HepG2 (cell line): ENCODE results near the gene NRG3. TPM values are rescaled to one million over a fixed set of nuclear protein-coding genes. Genes with fewer than 3 reads are reported as not detected.

Experiments used
- ATAC-seq: fragments of 200-7000 bp; cut with Tn5 transposase; 3 replicates; pipeline ENCODE4 v1.9.1; 2020; ENCODE audit warnings: mild to moderate bottlenecking, moderate library complexity
- BruUV-seq: library from RNA; stranded (reverse); fragments of 400-500 nt; replicated peaks from 2 replicates; lab custom pipeline; 2021; lab: Mats Ljungman, UMichigan
- CTCF ChIA-PET: fragments of 300-600 bp; formaldehyde crosslinking; extraction: SDS; loops from one replicate; lab custom pipeline; 2021; ENCODE audit warnings: low total read pairs, inconsistent platforms, low intra/inter-chr PET ratio; lab: Yijun Ruan, JAX
- POLR2A ChIA-PET: fragments of 350-600 bp; sonication (Branson Sonifier 250); formaldehyde crosslinking; loops from one replicate; lab custom pipeline; 2020; ENCODE audit warnings: antibody characterized with exemption, inconsistent platforms; lab: Yijun Ruan, JAX
- DNase-seq: peaks from one replicate; pipeline ENCODE4 v3.0.0-alpha.2; 2015; ENCODE audit warnings: low spot score
- FAIRE-seq: peaks from 3 replicates; lab custom pipeline; 2011; peaks lifted over from hg19 to GRCh38; lab: Jason Lieb, UNC
- H2AFZ ChIP-seq: one replicate; pipeline ENCODE4 v1.6.1; 2011; ENCODE audit warnings: low read length, inconsistent platforms
- H3K27ac ChIP-seq: fragments of 300-600 bp; 3 replicates; pipeline ENCODE4 v1.8.0; 2011; ENCODE audit warnings: mixed run types, mild to moderate bottlenecking, mixed read lengths, low read length, inconsistent platforms; ENCODE audit not compliant: insufficient read depth; ENCODE audit errors: extremely low read length
- H3K27me3 ChIP-seq, 2 experiments: fragments of 200-600 bp in 1 of 2; 2 replicates in 1 of 2; 3 replicates in 1 of 2; pipeline versions ENCODE4 v1.6.0 to v1.8.0; 2011; ENCODE audit warnings: low read length in 2 of 2, mild to moderate bottlenecking in 2 of 2, moderate library complexity in 2 of 2, inconsistent platforms in 1 of 2; ENCODE audit not compliant: insufficient read depth in 2 of 2, control insufficient read depth in 1 of 2
- H3K36me3 ChIP-seq, 2 experiments: fragments of 200-600 bp in 1 of 2; replicated peaks in 1 of 2; 2 replicates in 1 of 2; 3 replicates in 1 of 2; pipeline versions ENCODE4 v1.5.1 to v1.8.0; 2011; ENCODE audit warnings: low read length in 2 of 2, inconsistent platforms in 1 of 2; ENCODE audit not compliant: insufficient read depth in 2 of 2, control insufficient read depth in 1 of 2
- H3K4me1 ChIP-seq: 2 replicates; pipeline ENCODE4 v1.5.1; 2012; ENCODE audit warnings: low read length, inconsistent platforms; ENCODE audit not compliant: insufficient read depth
- H3K4me2 ChIP-seq: 2 replicates; pipeline ENCODE4 v1.6.0; 2011; ENCODE audit warnings: low read depth, low read length, inconsistent platforms
- H3K4me3 ChIP-seq, 3 experiments: fragments of 200-600 bp in 1 of 3; sonication (generic), shearing (Covaris generic) in 1 of 3; replicated peaks in 1 of 3; 2 replicates each; pipeline ENCODE4 v1.5.1; 2011 to 2016; ENCODE audit warnings: low read length in 3 of 3, inconsistent platforms in 2 of 3, low read depth in 2 of 3, mild to moderate bottlenecking in 2 of 3, control low read depth in 1 of 3, mixed read lengths in 1 of 3; ENCODE audit not compliant: insufficient read depth in 1 of 3
- H3K79me2 ChIP-seq: one replicate; pipeline ENCODE4 v1.6.1; 2011; ENCODE audit warnings: low read length, inconsistent platforms; ENCODE audit not compliant: insufficient read depth
- H3K9ac ChIP-seq: 2 replicates; pipeline ENCODE4 v1.6.0; 2011; ENCODE audit warnings: mild to moderate bottlenecking, low read depth, low read length, inconsistent platforms; ENCODE audit not compliant: insufficient read depth
- H3K9me3 ChIP-seq: 2 replicates; pipeline ENCODE4 v1.5.1; 2012; ENCODE audit warnings: mild to moderate bottlenecking, low read length
- H4K20me1 ChIP-seq: 2 replicates; pipeline ENCODE4 v1.6.0; 2011; ENCODE audit warnings: inconsistent platforms, mild to moderate bottlenecking, low read length, moderate library complexity; ENCODE audit not compliant: insufficient read depth
- BRCA1 ChIP-seq: sonication (generic); formaldehyde crosslinking; IDR thresholded peaks from 2 replicates; pipeline ENCODE4 v1.4.0; 2020; ENCODE audit warnings: missing genetic modification reagents
- CEBPG ChIP-seq: IDR thresholded peaks from 2 replicates; pipeline ENCODE4 v1.6.1; 2016
- EED ChIP-seq: sonication (generic); formaldehyde crosslinking; IDR thresholded peaks from 2 replicates; pipeline ENCODE4 v1.5.0; 2020; ENCODE audit warnings: mild to moderate bottlenecking, missing genetic modification reagents
- FOXM1 ChIP-seq: sonication (generic); formaldehyde crosslinking; IDR thresholded peaks from 2 replicates; pipeline ENCODE4 v1.5.0; 2020; ENCODE audit warnings: missing genetic modification reagents
- KDM3A ChIP-seq: IDR thresholded peaks from 2 replicates; pipeline ENCODE4 v1.6.1; 2018; ENCODE audit warnings: low read depth, missing compliant biosample characterization
- KDM4B ChIP-seq: sonication (generic); formaldehyde crosslinking; IDR thresholded peaks from 2 replicates; pipeline ENCODE4 v1.4.0; 2020; ENCODE audit warnings: missing genetic modification reagents
- KDM5B ChIP-seq: sonication (generic); formaldehyde crosslinking; IDR thresholded peaks from 2 replicates; pipeline ENCODE4 v1.4.0; 2020; ENCODE audit warnings: missing genetic modification reagents, mild to moderate bottlenecking, borderline replicate concordance
- SALL1 ChIP-seq: sonication (generic); formaldehyde crosslinking; IDR thresholded peaks from 2 replicates; pipeline ENCODE4 v1.8.0; 2022; ENCODE audit warnings: mild to moderate bottlenecking, missing genetic modification reagents
- SMAD3 ChIP-seq: sonication (generic); formaldehyde crosslinking; IDR thresholded peaks from 2 replicates; pipeline ENCODE4 v1.4.0; 2020; ENCODE audit warnings: missing genetic modification reagents
- STAG1 ChIP-seq: sonication (generic); formaldehyde crosslinking; IDR thresholded peaks from 2 replicates; pipeline ENCODE4 v1.4.0; 2020; ENCODE audit warnings: missing genetic modification reagents
- U2AF2 ChIP-seq: fragments of 200-400 bp; formaldehyde crosslinking; IDR thresholded peaks from 2 replicates; pipeline ENCODE4 v1.6.1; 2017; ENCODE audit warnings: low read depth, mild to moderate bottlenecking, low read length
- ZFYVE20 ChIP-seq: sonication (generic); formaldehyde crosslinking; IDR thresholded peaks from 2 replicates; pipeline ENCODE4 v1.8.0; 2023; ENCODE audit warnings: low read depth, mild to moderate bottlenecking, moderate library complexity, missing genetic modification reagents, borderline replicate concordance
- ZNF484 ChIP-seq: sonication (generic); formaldehyde crosslinking; IDR thresholded peaks from 2 replicates; pipeline ENCODE4 v1.5.1; 2020; ENCODE audit warnings: mild to moderate bottlenecking, low read depth, missing genetic modification reagents, borderline replicate concordance
- WGBS: methylation state at CpG from one replicate; pipeline ENCODE4 v1.1.6; 2017; ENCODE audit warnings: low lambda C conversion rate; 5-methylcytosine and 5-hydroxymethylcytosine counted together
- in situ Hi-C: cut with HindIII; loops from 2 replicates; pipeline ENCODE4 v1.10.0; 2017; ENCODE audit warnings: low pct_unique_long_range_greater_than_20kb; ENCODE audit not compliant: extremely low pct_ligation_motif_present
- intact Hi-C: fragments of 100-400 bp; cut with micrococcal nuclease; formaldehyde crosslinking; loops from one replicate; pipeline ENCODE4 v1.10.0; 2022; ENCODE audit not compliant: unreplicated experiment
- polyA plus RNA-seq, 8 experiments: library from polyadenylated mRNA; depleted of rRNA in 3 of 8; stranded (reverse) in 7 of 8; unstranded in 1 of 8; fragments of >200 nt; fragmentation: Illumina TruSeq in 4 of 8; extraction: Trizol in 4 of 8; gene quantifications; 2 replicates each; pipeline versions ENCODE4 v1.2.1 to v1.2.3, GENCODE V29; 2011 to 2016; ENCODE audit warnings: low read depth in 4 of 8, missing spikeins in 1 of 8, mixed read lengths in 1 of 8; ENCODE audit not compliant: insufficient read depth in 1 of 8
- total RNA-seq, 5 experiments: library from RNA; depleted of rRNA; stranded (reverse); fragments of >200 nt; fragmentation: Illumina TruSeq; extraction: Trizol; gene quantifications; 2 replicates each; pipeline ENCODE4 v1.2.3, GENCODE V29; 2016; ENCODE audit warnings: low read depth in 1 of 5
- TF ChIP-seq, protein P1 (sequence below): sonication (generic); formaldehyde crosslinking; IDR thresholded peaks from 2 replicates; pipeline ENCODE4 v1.5.1; 2020; ENCODE audit warnings: mild to moderate bottlenecking, missing genetic modification reagents, borderline replicate concordance
- TF ChIP-seq, protein P2 (sequence below): IDR thresholded peaks from 2 replicates; pipeline ENCODE4 v1.4.0; 2020; ENCODE audit warnings: mild to moderate bottlenecking, missing genetic modification reagents

The NRG3 gene
- total and polyA plus RNA-seq, 2 of the 13 experiments (the other 11 are each of a cell fraction or from before 2014, with no cell fraction given) = not detected

DNA sequence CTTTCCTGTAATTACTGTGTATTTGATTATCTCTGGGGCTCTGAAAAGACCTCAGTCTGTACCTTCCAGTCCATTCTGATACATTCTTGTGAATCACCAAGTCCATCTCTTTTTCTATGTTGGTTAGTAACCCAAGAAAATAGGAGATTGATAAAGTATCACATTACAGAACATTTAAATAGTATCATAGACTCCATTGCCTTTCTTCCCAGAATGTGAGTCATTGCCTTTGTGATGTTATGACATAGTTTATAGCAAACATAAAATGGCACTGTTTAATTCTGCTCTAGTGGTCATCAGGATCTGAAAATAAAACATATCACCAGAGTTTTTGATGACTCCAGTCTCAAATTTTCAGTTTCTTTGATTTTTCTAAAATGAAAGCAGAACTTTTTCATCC is 78.4 kb downstream of the NRG3 start (continued):
- TF ChIP-seq, protein P1, sequence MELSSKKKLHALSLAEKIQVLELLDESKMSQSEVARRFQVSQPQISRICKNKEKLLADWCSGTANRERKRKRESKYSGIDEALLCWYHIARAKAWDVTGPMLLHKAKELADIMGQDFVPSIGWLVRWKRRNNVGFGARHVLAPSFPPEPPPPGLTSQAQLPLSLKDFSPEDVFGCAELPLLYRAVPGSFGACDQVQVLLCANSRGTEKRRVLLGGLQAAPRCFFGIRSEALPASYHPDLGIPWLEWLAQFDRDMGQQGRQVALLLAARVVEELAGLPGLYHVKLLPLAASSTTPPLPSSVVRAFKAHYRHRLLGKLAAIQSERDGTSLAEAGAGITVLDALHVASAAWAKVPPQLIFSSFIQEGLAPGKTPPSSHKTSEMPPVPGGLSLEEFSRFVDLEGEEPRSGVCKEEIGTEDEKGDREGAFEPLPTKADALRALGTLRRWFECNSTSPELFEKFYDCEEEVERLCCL (CRISPR knock-in tag) = no peak
- TF ChIP-seq ZFYVE20 (no peak), CEBPG (CRISPR knock-in tag) (no peak), KDM3A (no peak), SMAD3 (CRISPR knock-in tag) (no peak)
- TF ChIP-seq, all 625 proteins: peak for 0

DNA sequence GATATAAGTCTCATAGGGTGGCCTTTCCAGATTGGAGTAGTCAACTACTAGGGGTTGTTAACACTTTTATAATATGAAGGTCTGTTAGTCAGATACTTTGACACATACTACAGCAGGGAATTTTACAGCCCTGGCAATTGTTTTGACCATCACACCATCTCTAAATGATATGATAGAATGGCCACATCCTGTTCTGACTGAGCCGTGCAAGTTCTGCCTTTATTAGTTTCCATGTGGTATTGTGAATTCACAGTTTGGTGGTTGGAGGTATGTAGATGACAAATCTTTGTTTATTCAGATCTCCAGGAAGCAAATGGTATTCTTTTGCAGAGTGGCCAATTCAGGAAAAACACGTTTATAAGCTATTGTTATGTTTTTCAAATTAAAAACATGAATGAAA is 83.0 kb downstream of the NRG3 start:
- no peaks in the 10 kb centered on the region for H3K36me3 ChIP-seq
- WGBS = 2% methylated on average over 2 of the region's 2 CpGs
- BruUV-seq = no TSS peak
- DNase-seq = no peak
- FAIRE-seq = no peak
- no peak overlapping the region for H3K27ac ChIP-seq
- H3K9me3 ChIP-seq = peaks cover 85% of the 10 kb centered on the region
- H4K20me1 ChIP-seq = no peaks in the 10 kb centered on the region
- POLR2A ChIA-PET = no interaction called here
- H2AFZ ChIP-seq = no peak overlapping the region
- H3K4me3 ChIP-seq = no peak overlapping the region
- no peak overlapping the region for H3K4me2 ChIP-seq
- no peak overlapping the region for H3K9ac ChIP-seq
- no peak for TF ChIP-seq SALL1 (CRISPR knock-in tag)
- no peak for TF ChIP-seq FOXM1 (CRISPR knock-in tag)
- TF ChIP-seq EED (CRISPR knock-in tag) = no peak
- TF ChIP-seq, protein P2, sequence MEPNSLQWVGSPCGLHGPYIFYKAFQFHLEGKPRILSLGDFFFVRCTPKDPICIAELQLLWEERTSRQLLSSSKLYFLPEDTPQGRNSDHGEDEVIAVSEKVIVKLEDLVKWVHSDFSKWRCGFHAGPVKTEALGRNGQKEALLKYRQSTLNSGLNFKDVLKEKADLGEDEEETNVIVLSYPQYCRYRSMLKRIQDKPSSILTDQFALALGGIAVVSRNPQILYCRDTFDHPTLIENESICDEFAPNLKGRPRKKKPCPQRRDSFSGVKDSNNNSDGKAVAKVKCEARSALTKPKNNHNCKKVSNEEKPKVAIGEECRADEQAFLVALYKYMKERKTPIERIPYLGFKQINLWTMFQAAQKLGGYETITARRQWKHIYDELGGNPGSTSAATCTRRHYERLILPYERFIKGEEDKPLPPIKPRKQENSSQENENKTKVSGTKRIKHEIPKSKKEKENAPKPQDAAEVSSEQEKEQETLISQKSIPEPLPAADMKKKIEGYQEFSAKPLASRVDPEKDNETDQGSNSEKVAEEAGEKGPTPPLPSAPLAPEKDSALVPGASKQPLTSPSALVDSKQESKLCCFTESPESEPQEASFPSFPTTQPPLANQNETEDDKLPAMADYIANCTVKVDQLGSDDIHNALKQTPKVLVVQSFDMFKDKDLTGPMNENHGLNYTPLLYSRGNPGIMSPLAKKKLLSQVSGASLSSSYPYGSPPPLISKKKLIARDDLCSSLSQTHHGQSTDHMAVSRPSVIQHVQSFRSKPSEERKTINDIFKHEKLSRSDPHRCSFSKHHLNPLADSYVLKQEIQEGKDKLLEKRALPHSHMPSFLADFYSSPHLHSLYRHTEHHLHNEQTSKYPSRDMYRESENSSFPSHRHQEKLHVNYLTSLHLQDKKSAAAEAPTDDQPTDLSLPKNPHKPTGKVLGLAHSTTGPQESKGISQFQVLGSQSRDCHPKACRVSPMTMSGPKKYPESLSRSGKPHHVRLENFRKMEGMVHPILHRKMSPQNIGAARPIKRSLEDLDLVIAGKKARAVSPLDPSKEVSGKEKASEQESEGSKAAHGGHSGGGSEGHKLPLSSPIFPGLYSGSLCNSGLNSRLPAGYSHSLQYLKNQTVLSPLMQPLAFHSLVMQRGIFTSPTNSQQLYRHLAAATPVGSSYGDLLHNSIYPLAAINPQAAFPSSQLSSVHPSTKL = no peak
- no peak for TF ChIP-seq STAG1 (CRISPR knock-in tag)
- TF ChIP-seq ZNF484 (CRISPR knock-in tag) = no peak
- no peak for TF ChIP-seq U2AF2
- TF ChIP-seq KDM5B (CRISPR knock-in tag) = no peak
- TF ChIP-seq BRCA1 = no peak
- no peak for TF ChIP-seq KDM4B
- TF ChIP-seq, all 625 proteins: peak for 0
- Histone ChIP-seq H3K79me2 (no peaks in the 10 kb centered on the region), H3K27me3 (no peaks in the 10 kb centered on the region), H3K4me1 (no peaks in the 10 kb centered on the region)
- ATAC-seq = no peak
- intact Hi-C loops (no loop called here), in situ Hi-C loops (no loop called here)
- CTCF ChIA-PET = no interaction called here
